Inflammatory macrophage treated with lipopolysaccharide for 1 hour (primary cell): ENCODE data around the gene KIAA0513.
"Not testable (repeated sequence)": the region's sequence is repeated elsewhere in the genome, so short reads cannot be mapped to it uniquely, and the experiment has no call there.

ENCODE experiments used
- DNase-seq, 2 donors: peaks; one replicate each; pipeline ENCODE4 v3.0.0-alpha.2; 2020 to 2022

KIAA0513 gene

GRCh38 chr16:85114909-85115567, 87.4 kb downstream of the KIAA0513 start:
- peak; percentile 67 to 94 for DNase-seq

GRCh38 chr16:85117418-85117817, 89.8 kb downstream of the KIAA0513 start:
- DNase-seq = no peak

DNA sequence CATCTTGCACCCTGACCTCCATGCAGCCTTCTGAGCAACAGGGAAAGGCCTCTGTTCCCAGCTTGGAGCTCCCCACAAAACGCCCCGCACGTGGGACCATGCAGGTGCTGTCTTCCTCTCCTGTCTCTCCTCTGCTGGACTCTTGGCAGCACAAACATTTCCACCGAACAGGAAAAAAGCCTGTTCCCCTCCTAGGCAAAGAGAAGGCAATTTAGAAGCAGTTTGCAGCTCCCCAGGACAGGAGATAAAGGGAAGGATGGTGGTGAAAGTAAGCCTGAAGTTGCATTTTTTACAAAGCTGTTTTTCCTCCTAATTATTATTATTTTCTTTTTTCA, 92.4 kb downstream of the KIAA0513 start:
- DNase-seq = no peak

DNA sequence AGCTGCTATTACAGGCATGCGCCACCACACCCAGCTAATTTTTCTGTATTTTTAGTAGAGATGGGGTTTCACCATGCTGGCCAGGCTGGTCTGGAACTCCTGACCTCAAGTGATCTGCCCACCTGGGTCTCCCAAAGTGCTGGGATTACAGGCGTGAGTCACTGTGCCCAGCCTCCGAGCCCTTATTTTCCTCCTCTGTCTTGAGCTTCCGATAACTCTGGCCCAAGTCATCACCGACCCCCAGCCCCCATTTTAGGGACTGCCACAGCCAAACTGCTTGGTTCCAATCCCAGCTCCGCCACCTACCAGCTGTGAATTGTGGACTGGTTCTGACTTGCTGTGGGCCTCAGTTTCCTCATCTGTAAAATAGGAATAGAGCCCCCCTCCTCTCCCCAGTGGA, 95.8 kb downstream of the KIAA0513 start:
- DNase-seq = not testable (repeated sequence)

GRCh38 chr16:85123891-85124635, 96.5 kb downstream of the KIAA0513 start:
- no peak for DNase-seq

GRCh38 chr16:85124636-85125346, 97.2 kb downstream of the KIAA0513 start:
- DNase-seq = no peak

GRCh38 chr16:85125570-85126393, 98.2 kb downstream of the KIAA0513 start:
- no peak for DNase-seq

- DNase-seq = no peak
Observed at GRCh38 chr16:85126394-85126704, 98.8 kb downstream of the KIAA0513 start.

DNA sequence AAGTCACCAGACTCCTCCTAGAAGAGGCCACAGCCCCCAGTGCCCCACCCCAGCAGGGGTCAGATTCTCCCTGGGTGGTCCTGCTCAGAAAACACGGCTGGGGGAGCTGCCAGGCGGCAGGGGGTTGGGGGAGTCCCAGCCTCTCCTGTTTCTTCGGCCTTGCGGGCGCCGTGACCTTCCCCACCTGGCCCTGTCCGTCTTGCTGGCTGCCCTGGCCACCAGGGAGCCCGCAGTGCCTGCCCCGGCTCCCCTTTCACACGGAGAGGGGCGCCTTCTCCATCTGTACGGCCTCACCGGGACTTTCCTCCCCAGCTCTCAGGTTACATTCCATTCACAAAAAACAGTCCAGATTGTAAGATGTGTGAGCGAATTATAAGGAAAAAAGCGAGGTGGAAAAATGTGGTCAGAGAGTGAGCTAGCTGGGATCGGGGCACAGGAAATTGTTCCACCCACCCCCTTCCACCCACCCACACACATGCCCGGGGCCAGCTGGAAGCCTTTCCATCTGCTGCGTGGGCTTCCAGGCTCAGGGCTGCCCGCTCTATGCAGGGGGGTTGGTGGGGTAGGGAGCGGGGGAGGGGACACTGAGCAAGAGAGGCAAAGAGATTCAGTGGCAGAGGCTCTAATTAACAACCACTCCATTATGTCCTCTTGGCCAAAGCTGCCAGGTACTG, 99.2 kb downstream of the KIAA0513 start:
- peak; percentile 43 to 50 for DNase-seq

DNA sequence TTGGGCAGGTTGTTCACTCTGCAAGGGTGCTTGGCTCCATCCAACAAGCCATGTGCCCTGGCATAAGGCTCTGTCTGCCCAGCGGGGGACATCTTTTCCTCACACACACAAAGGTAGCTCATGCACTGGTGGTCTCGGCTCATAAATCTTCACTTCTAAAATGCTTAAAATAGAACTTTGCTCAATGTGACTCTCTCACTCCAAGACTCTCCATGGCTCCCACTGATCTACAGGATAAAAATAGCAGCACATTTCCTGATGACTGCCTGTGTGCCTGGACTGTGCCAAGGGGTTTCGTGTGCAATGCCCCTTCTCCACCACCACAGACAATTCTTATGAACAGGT, 99.8 kb downstream of the KIAA0513 start:
- DNase-seq = no peak

GRCh38 chr16:85128079-85128837, 100.7 kb downstream of the KIAA0513 start:
- DNase-seq = no peak

DNA sequence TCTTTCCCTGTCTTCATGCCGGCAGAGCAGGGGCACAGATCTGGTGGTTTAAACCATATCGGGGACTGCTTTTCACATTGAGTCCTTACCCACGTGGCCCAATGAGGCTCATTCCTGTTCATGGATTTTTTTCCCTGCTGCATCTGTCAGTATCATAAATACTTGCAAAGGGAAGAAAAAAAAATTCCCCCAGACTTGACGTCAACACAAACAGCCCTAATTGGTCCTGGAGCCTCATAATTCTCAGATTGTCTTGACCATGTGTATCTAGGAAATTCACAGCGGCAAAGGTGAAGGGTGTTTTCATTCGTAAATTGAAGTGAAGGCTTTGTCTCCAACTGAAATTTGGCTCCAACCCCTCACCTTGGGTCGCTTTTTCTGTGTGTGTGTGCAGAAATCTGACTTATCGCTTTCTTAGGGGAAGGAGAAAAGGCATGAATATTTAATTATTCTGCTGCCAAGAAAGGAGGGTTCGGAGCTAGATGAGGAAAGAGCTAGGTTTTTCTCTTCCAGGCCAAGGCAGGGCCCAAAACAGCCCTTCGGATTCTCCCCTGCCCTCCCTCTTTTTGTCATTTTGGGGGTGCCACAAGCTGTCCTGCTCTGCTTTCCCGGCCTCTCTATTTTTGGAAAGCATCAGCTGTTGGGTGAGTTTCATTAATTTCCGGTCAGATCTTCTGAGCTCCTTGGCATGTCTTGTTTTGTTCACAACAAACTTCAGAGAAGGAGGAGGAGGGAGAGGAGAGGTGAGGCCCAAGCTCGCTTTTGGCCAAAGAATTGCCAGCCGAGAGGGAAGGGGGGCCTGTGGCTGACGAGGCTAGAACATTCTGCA, 102.5 kb downstream of the KIAA0513 start:
- no peak for DNase-seq

DNA sequence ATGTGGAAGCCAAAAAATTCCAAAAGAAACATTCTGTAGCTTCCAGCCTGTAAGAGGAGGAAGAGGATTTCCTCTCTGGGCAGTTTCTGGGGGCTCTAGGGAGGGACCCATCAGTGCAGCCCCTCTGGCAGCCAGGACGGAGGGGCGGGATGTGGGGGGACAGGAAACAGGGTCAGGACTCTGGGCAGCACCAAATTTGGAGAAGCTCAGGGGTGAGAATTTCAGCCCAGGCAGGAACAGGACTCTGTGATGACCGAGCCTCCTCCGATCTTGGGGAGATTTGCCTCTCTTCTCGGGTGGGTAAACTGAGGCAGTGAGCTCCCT, 103.1 kb downstream of the KIAA0513 start:
- no peak for DNase-seq

GRCh38 chr16:85132456-85133289, 105.1 kb downstream of the KIAA0513 start:
- DNase-seq = no peak

DNA sequence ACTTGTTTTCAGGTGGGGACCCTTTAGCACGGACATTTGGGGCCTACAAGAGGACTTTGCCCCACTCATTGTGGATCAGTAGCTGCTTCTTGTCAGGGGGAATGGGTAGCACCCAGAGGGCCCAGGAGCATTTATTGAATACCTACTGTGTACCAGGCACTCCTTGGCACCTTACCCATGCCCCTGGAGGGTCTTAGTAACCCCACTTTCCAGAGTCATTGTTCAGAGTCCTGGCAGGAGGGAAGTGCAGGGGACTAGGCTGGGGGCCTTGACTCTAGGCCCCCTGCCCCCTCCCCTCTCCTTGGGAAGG, 105.7 kb downstream of the KIAA0513 start:
- DNase-seq = no peak

DNA sequence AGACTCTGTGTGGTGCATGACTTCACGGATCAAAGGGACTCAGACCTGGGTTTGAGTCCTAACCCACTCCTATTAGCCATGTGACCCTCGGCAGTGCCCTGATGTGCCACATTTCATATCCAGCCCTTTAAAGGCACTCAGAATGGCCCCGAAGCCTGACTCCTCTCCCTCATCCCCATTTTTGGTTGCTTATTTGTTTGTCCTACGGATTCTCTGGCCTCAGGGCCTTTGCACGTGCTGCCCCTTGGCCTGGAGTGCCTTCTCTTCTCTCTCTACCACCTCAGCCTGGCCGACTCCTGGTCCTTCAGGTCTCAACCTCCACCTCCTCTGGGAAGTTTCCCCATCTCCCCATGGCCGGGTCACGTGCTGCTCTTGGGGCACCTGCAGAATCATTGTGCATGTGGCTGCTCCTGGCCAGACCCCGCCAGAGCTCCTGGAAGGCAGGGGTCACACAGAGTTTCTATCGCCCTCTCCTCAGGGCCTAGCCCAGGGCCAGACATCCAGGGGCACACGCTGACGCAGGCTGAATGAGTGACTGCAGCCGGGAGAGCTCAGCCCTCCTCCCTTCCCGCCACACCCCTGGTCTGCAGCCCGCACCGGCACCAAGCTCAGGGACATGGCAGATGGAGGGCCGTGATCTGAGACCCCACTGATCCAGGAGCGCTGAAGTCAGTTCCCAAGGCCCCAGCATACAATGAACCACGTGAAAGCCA, 106.6 kb downstream of the KIAA0513 start:
- no peak for DNase-seq

DNA sequence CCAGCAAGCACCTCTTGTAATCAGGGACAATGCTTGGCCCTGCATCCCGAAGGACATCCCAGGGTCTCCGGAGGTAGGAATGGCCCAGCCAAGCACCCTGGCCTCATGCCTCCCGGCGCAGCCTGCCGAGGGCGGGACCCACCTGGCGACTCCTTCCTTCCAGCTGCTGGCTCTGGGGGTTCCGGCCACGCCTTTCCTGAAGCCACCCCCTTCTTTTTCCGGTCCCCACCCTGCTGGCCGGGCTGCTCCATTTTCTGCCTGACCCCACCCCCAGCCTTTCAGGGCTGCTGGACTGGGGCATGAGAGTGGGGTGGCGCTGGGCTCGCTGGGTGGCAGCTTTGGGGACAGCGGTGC, 107.2 kb downstream of the KIAA0513 start:
- no peak for DNase-seq

DNA sequence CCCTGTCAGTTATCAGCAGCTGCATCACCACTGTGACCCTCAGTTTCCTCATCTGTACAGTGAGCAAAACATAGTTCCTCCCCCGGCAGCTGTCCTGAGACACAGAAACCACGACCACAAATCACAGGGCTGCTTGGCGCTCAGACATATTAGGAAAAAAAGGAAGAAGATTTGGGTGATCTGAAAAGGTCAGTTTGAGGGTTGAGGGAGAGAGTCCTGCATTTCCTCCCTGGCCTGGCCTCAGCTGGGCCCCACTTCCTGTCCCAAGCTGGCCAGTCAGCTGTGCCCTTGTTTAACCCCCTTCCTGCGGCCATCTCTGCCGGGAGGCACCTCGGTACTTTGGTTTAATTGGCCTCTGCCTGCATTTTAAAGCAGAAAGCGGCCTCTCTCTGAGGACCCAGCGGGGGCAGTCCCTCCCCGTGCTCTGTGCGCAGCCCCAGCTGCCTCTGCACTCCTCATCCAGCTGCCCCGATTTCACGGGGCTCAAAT, 108.7 kb downstream of the KIAA0513 start:
- DNase-seq = peak; percentile 73 to 80

DNA sequence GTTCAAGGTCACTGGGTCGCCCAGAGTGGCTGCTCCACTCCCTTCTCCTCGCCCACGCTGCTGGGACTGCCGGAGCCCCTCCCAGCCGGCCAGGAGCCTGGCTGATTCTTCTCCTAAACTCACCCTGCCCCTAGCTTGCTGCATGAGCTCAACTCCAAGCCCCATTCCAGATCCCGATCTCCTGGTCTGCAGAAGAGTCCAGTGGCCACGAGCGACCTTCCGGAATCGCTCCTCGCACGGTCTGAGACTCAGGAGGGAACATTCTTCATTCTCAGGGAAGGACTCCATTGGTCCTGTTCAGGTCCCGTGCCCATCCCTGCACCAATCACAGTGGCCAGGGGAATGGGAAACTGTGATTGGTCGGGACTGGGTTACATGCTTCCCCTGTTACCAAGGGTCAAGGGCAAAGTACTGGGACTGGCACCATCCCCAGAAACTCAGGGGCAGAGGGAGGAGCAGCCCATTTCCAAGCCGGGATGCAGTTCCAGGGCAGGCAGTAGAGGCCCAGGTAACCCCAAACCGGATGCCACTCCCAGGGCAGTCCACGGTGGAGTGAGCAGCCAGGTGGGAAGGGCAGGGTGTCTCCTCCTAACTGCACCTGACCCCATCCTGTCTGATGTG, 109.2 kb downstream of the KIAA0513 start:
- DNase-seq = peak; percentile 58 to 73
